HepG2 (cell line): ENCODE measurements around the gene DDRGK1. TPM values are rescaled to one million over a fixed set of nuclear protein-coding genes. Genes with fewer than 3 reads are reported as not detected.
"Not testable (repeated sequence)": the region's sequence is repeated elsewhere in the genome, so short reads cannot be mapped to it uniquely, and the experiment has no call there.

Experiments
- ATAC-seq: fragments of 200-7000 bp; cut with Tn5 transposase; 3 replicates; pipeline ENCODE4 v1.9.1; 2020; ENCODE audit warnings: mild to moderate bottlenecking, moderate library complexity
- BruUV-seq: library from RNA; stranded (reverse); fragments of 400-500 nt; replicated peaks from 2 replicates; lab custom pipeline; 2021; lab: Mats Ljungman, UMichigan
- CTCF ChIA-PET: fragments of 300-600 bp; formaldehyde crosslinking; extraction: SDS; loops from one replicate; lab custom pipeline; 2021; ENCODE audit warnings: low total read pairs, inconsistent platforms, low intra/inter-chr PET ratio; lab: Yijun Ruan, JAX
- POLR2A ChIA-PET: fragments of 350-600 bp; sonication (Branson Sonifier 250); formaldehyde crosslinking; loops from one replicate; lab custom pipeline; 2020; ENCODE audit warnings: antibody characterized with exemption, inconsistent platforms; lab: Yijun Ruan, JAX
- DNase-seq: peaks from one replicate; pipeline ENCODE4 v3.0.0-alpha.2; 2015; ENCODE audit warnings: low spot score
- FAIRE-seq: peaks from 3 replicates; lab custom pipeline; 2011; peaks lifted over from hg19 to GRCh38; lab: Jason Lieb, UNC
- H2AFZ ChIP-seq: one replicate; pipeline ENCODE4 v1.6.1; 2011; ENCODE audit warnings: low read length, inconsistent platforms
- H3K27ac ChIP-seq: fragments of 300-600 bp; 3 replicates; pipeline ENCODE4 v1.8.0; 2011; ENCODE audit warnings: mixed run types, mild to moderate bottlenecking, mixed read lengths, low read length, inconsistent platforms; ENCODE audit not compliant: insufficient read depth; ENCODE audit errors: extremely low read length
- H3K27me3 ChIP-seq, 2 experiments: fragments of 200-600 bp in 1 of 2; 2 replicates in 1 of 2; 3 replicates in 1 of 2; pipeline versions ENCODE4 v1.6.0 to v1.8.0; 2011; ENCODE audit warnings: low read length in 2 of 2, mild to moderate bottlenecking in 2 of 2, moderate library complexity in 2 of 2, inconsistent platforms in 1 of 2; ENCODE audit not compliant: insufficient read depth in 2 of 2, control insufficient read depth in 1 of 2
- H3K36me3 ChIP-seq, 2 experiments: fragments of 200-600 bp in 1 of 2; replicated peaks in 1 of 2; 2 replicates in 1 of 2; 3 replicates in 1 of 2; pipeline versions ENCODE4 v1.5.1 to v1.8.0; 2011; ENCODE audit warnings: low read length in 2 of 2, inconsistent platforms in 1 of 2; ENCODE audit not compliant: insufficient read depth in 2 of 2, control insufficient read depth in 1 of 2
- H3K4me1 ChIP-seq: 2 replicates; pipeline ENCODE4 v1.5.1; 2012; ENCODE audit warnings: low read length, inconsistent platforms; ENCODE audit not compliant: insufficient read depth
- H3K4me2 ChIP-seq: 2 replicates; pipeline ENCODE4 v1.6.0; 2011; ENCODE audit warnings: low read depth, low read length, inconsistent platforms
- H3K4me3 ChIP-seq, 3 experiments: fragments of 200-600 bp in 1 of 3; sonication (generic), shearing (Covaris generic) in 1 of 3; replicated peaks in 1 of 3; 2 replicates each; pipeline ENCODE4 v1.5.1; 2011 to 2016; ENCODE audit warnings: low read length in 3 of 3, inconsistent platforms in 2 of 3, low read depth in 2 of 3, mild to moderate bottlenecking in 2 of 3, control low read depth in 1 of 3, mixed read lengths in 1 of 3; ENCODE audit not compliant: insufficient read depth in 1 of 3
- H3K79me2 ChIP-seq: one replicate; pipeline ENCODE4 v1.6.1; 2011; ENCODE audit warnings: low read length, inconsistent platforms; ENCODE audit not compliant: insufficient read depth
- H3K9ac ChIP-seq: 2 replicates; pipeline ENCODE4 v1.6.0; 2011; ENCODE audit warnings: mild to moderate bottlenecking, low read depth, low read length, inconsistent platforms; ENCODE audit not compliant: insufficient read depth
- H3K9me3 ChIP-seq: 2 replicates; pipeline ENCODE4 v1.5.1; 2012; ENCODE audit warnings: mild to moderate bottlenecking, low read length
- H4K20me1 ChIP-seq: 2 replicates; pipeline ENCODE4 v1.6.0; 2011; ENCODE audit warnings: inconsistent platforms, mild to moderate bottlenecking, low read length, moderate library complexity; ENCODE audit not compliant: insufficient read depth
- AKAP8 ChIP-seq: sonication (generic); formaldehyde crosslinking; IDR thresholded peaks from 2 replicates; pipeline ENCODE4 v1.5.1; 2020; ENCODE audit warnings: mild to moderate bottlenecking, missing genetic modification reagents
- E2F5 ChIP-seq: sonication (generic); formaldehyde crosslinking; conservative IDR thresholded peaks from 2 replicates; pipeline ENCODE4 v1.4.0; 2020; ENCODE audit warnings: missing genetic modification reagents
- HES4 ChIP-seq: sonication (generic); formaldehyde crosslinking; IDR thresholded peaks from 2 replicates; pipeline ENCODE4 v1.9.0; 2021; ENCODE audit warnings: mild to moderate bottlenecking, missing genetic modification reagents, borderline replicate concordance
- PCBP1 ChIP-seq: fragments of 200-400 bp; formaldehyde crosslinking; IDR thresholded peaks from 2 replicates; pipeline ENCODE4 v1.6.1; 2017; ENCODE audit warnings: mild to moderate bottlenecking, low read depth, low read length, borderline replicate concordance
- POLR2A ChIP-seq, 2 experiments: IDR thresholded peaks; 2 replicates each; pipeline ENCODE4 v1.6.1; 2011; ENCODE audit warnings: low read depth in 2 of 2, low read length in 2 of 2, mild to moderate bottlenecking in 1 of 2, moderate library complexity in 1 of 2; ENCODE audit not compliant: insufficient read depth in 1 of 2
- POLR2AphosphoS5 ChIP-seq: IDR thresholded peaks from 2 replicates; pipeline ENCODE4 v1.6.1; 2012; ENCODE audit warnings: low read depth, low read length
- POLR2G ChIP-seq: fragments of 200-400 bp; formaldehyde crosslinking; IDR thresholded peaks from 2 replicates; pipeline ENCODE4 v1.6.1; 2018; ENCODE audit warnings: mild to moderate bottlenecking, low read depth, low read length, moderate library complexity
- RFXAP ChIP-seq: sonication (generic); formaldehyde crosslinking; IDR thresholded peaks from 2 replicates; pipeline ENCODE4 v1.4.0; 2020; ENCODE audit warnings: missing genetic modification reagents, borderline replicate concordance
- YY1 ChIP-seq: IDR thresholded peaks from 2 replicates; pipeline ENCODE4 v1.6.1; 2011; ENCODE audit warnings: low read length, low read depth, moderate library complexity, mild to moderate bottlenecking; ENCODE audit not compliant: insufficient read depth, insufficient replicate concordance
- ZMYM3 ChIP-seq: sonication (generic); formaldehyde crosslinking; IDR thresholded peaks from 2 replicates; pipeline ENCODE4 v1.5.1; 2020; ENCODE audit warnings: mild to moderate bottlenecking, missing genetic modification reagents
- ZNF563 ChIP-seq: sonication (generic); formaldehyde crosslinking; IDR thresholded peaks from 2 replicates; pipeline ENCODE4 v1.8.0; 2022; ENCODE audit warnings: mild to moderate bottlenecking, moderate library complexity, missing genetic modification reagents
- WGBS: methylation state at CpG from one replicate; pipeline ENCODE4 v1.1.6; 2017; ENCODE audit warnings: low lambda C conversion rate; 5-methylcytosine and 5-hydroxymethylcytosine counted together
- in situ Hi-C: cut with HindIII; loops from 2 replicates; pipeline ENCODE4 v1.10.0; 2017; ENCODE audit warnings: low pct_unique_long_range_greater_than_20kb; ENCODE audit not compliant: extremely low pct_ligation_motif_present
- intact Hi-C: fragments of 100-400 bp; cut with micrococcal nuclease; formaldehyde crosslinking; loops from one replicate; pipeline ENCODE4 v1.10.0; 2022; ENCODE audit not compliant: unreplicated experiment
- polyA plus RNA-seq, 8 experiments: library from polyadenylated mRNA; depleted of rRNA in 3 of 8; stranded (reverse) in 7 of 8; unstranded in 1 of 8; fragments of >200 nt; fragmentation: Illumina TruSeq in 4 of 8; extraction: Trizol in 4 of 8; gene quantifications; 2 replicates each; pipeline versions ENCODE4 v1.2.1 to v1.2.3, GENCODE V29; 2011 to 2016; ENCODE audit warnings: low read depth in 4 of 8, missing spikeins in 1 of 8, mixed read lengths in 1 of 8; ENCODE audit not compliant: insufficient read depth in 1 of 8
- total RNA-seq, 5 experiments: library from RNA; depleted of rRNA; stranded (reverse); fragments of >200 nt; fragmentation: Illumina TruSeq; extraction: Trizol; gene quantifications; 2 replicates each; pipeline ENCODE4 v1.2.3, GENCODE V29; 2016; ENCODE audit warnings: low read depth in 1 of 5

DDRGK1 gene
- total and polyA plus RNA-seq, 2 of the 13 experiments (the other 11 are each of a cell fraction or from before 2014, with no cell fraction given) = 96.7 to 149 TPM

DNA sequence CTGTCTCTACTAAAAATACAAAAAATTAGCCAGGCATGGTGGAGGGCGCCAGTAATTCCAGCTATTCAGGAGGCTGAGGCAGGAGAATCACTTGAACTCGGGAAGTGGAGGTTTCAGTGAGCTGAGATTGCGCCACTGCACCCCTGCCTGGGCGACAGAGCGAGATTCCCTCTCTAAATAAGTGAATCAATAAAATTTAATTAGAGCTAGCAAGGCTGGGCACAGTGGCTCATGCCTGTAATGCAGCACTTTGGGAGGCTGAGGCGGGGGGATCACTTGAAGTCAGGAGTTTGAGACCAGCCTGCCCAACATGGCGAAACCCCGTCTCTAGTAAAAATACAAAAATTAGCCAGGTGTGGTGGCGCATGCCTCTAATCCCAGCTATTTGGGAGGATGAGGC lies 16.6 kb downstream of the DDRGK1 start:
- H3K9me3 ChIP-seq, ATAC-seq, DNase-seq, CTCF ChIA-PET, BruUV-seq, intact Hi-C loops, H3K4me1 ChIP-seq, H4K20me1 ChIP-seq, FAIRE-seq, H3K4me3 ChIP-seq, H3K4me2 ChIP-seq, H3K9ac ChIP-seq, H2AFZ ChIP-seq, H3K79me2 ChIP-seq, H3K27ac ChIP-seq, H3K27me3 ChIP-seq, in situ Hi-C loops: not testable (repeated sequence)
- 98% methylated on average over 9 of the region's 9 CpGs for WGBS
- peaks cover 25 to 40% of the 10 kb centered on the region in 2 experiments for H3K36me3 ChIP-seq
- POLR2A ChIA-PET = interaction anchor here (2.3 kb wide), 1 partner anchor 15 kb away, joined by 7 read pairs; no protein-coding TSS in a partner anchor
- TF ChIP-seq HES4 (CRISPR knock-in tag) = 0 out of 2 replicates have a peak, but pooled peaks have one; percentile 32
- 0 out of 2 replicates have a peak, but pooled peaks have one; percentile 41 for TF ChIP-seq ZNF563
- 0 out of 2 replicates have a peak, but pooled peaks have one; percentile 54 for TF ChIP-seq AKAP8 (CRISPR knock-in tag)

DNA sequence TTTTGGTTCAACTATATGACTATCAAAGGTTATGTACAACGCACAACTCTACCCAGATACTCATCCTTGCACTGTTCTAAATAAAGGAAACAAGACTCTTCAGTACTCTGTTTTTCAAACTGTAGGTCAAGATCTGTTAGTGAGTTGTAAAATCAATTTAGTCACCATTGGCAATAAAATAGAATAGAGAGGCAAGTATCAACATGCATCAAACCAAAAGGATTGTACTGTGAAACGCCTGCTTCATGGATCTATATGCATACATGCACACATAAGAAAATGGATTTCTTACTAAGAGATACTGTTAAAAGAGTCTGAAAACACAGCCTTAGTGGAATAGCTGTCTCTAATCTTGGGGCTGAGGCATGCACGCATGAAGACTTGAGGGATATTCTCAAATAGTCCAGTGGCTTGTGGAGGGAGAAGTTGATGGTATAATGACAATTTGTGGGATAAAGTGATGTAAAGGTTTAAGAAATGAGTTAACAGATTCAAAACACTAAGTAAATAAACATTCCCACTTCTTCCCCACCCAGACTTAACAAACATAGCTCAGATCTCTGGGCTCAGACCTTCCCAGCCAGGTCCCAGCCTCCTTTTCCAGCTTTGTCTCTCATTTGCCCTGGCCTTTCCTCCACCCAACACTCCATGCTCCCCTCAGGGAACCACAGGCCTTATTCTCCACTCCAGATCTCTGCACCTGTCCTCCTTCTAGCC lies 20.4 kb downstream of the DDRGK1 start:
- Histone ChIP-seq H3K4me3 (no peak overlapping the region), H3K9ac (no peak overlapping the region), H3K9me3 (no peaks in the 10 kb centered on the region), H3K4me1 (no peaks in the 10 kb centered on the region), H2AFZ (no peak overlapping the region), H3K27ac (no peak overlapping the region), H3K36me3 (peaks cover under 1 to 3% of the 10 kb centered on the region in 2 experiments; a peak in 3 of 5 replicates), H3K79me2 (no peaks in the 10 kb centered on the region), H3K27me3 (no peaks in the 10 kb centered on the region), H3K4me2 (no peak overlapping the region), H4K20me1 (no peaks in the 10 kb centered on the region)
- ChIA-PET POLR2A (interaction anchor here (0.8 to 2.1 kb wide), 6 partner anchors 9 to 61 kb away, joined by 3 to 9 read pairs (median 6); partner anchors contain the start of genes ITPA and LZTS3), CTCF (no interaction called here)
- TF ChIP-seq ZMYM3 (CRISPR knock-in tag) = no peak
- no peak for TF ChIP-seq RFXAP
- TF ChIP-seq PCBP1 = no peak
- TF ChIP-seq E2F5 = no peak
- TF ChIP-seq POLR2AphosphoS5 = peak; percentile 45; the same call in 1 of the 2 replicates
- peak; percentile 59 for TF ChIP-seq POLR2G
- no peak for TF ChIP-seq YY1
- TF ChIP-seq POLR2A (IDR thresholded peaks at IDR 0.05; ENCODE audit: insufficient read depth in 1 of 2, low read depth in 2 of 2, low read length in 2 of 2) = peak in 1 of 2 experiments; percentile 18; a peak in 1 of 4 replicates
- 97% methylated on average over 3 of the region's 3 CpGs for WGBS
- TSS peak; percentile 2 for BruUV-seq
- DNase-seq = no peak
- in situ Hi-C loops (no loop called here), intact Hi-C loops (no loop called here)
- FAIRE-seq = no peak
- peak; percentile 27 for ATAC-seq
